HG02763 (cell line): ENCODE results near the gene OSCP1.
"Not testable (repeated sequence)": the region's sequence is repeated elsewhere in the genome, so short reads cannot be mapped to it uniquely, and the experiment has no call there.

Source experiments
- ATAC-seq: cut with Tn5 transposase; IDR thresholded peaks from one replicate; pipeline ENCODE4 v1.9.1; 2021; ENCODE audit warnings: mild to moderate bottlenecking, moderate library complexity; ENCODE audit not compliant: unreplicated experiment

Gene OSCP1

GRCh38 chr1:36450270-36450918, at the start of gene OSCP1:
Gene OSCP1, minus strand, starts transcription at chr1:36450451. Its CDS starts 82 bp downstream, at chr1:36450369.
- ATAC-seq: peak; percentile 97

- ATAC-seq: no peak
Measured at GRCh38 chr1:36497207-36497606, 47.0 kb upstream of the OSCP1 start.

- no peak for ATAC-seq
Measured at GRCh38 chr1:36494971-36495370, 44.7 kb upstream of the OSCP1 start.

GRCh38 chr1:36493524-36493923, 43.3 kb upstream of the OSCP1 start:
- ATAC-seq: no peak

GRCh38 chr1:36492491-36492890, 42.2 kb upstream of the OSCP1 start:
- ATAC-seq: no peak

- not testable (repeated sequence) for ATAC-seq
Measured at GRCh38 chr1:36489258-36490051, 39.2 kb upstream of the OSCP1 start.

GRCh38 chr1:36487906-36488305, 37.7 kb upstream of the OSCP1 start:
- no peak for ATAC-seq

- not testable (repeated sequence) for ATAC-seq
Measured at GRCh38 chr1:36487336-36487725, 37.1 kb upstream of the OSCP1 start.

- ATAC-seq: no peak
Measured at GRCh38 chr1:36486439-36487335, 36.4 kb upstream of the OSCP1 start.

GRCh38 chr1:36486093-36486438, 35.8 kb upstream of the OSCP1 start:
- ATAC-seq: no peak

- ATAC-seq: no peak
Measured at GRCh38 chr1:36484099-36484498, 33.8 kb upstream of the OSCP1 start.

GRCh38 chr1:36482724-36483388, 32.6 kb upstream of the OSCP1 start, which contains the start of gene CSF3R:
Gene CSF3R, minus strand, starts transcription at chr1:36482913. Its CDS starts 3,417 bp downstream, at chr1:36479496.
- ATAC-seq: no peak

GRCh38 chr1:36481771-36482723, 31.8 kb upstream of the OSCP1 start:
- ATAC-seq: no peak

- no peak for ATAC-seq
Measured at GRCh38 chr1:36481091-36481490, 30.8 kb upstream of the OSCP1 start.

- no peak for ATAC-seq
Measured at GRCh38 chr1:36480161-36480560, 29.9 kb upstream of the OSCP1 start.

GRCh38 chr1:36479505-36480051, 29.3 kb upstream of the OSCP1 start:
- no peak for ATAC-seq

GRCh38 chr1:36477615-36478014, 27.4 kb upstream of the OSCP1 start:
- ATAC-seq: not testable (repeated sequence)

GRCh38 chr1:36476945-36477344, 26.7 kb upstream of the OSCP1 start:
- no peak for ATAC-seq

GRCh38 chr1:36475910-36476604, 25.8 kb upstream of the OSCP1 start:
- no peak for ATAC-seq
